Measurements from ENCODE around the gene PLET1.

GRCh38 chr11:112227471-112227870 lies 33.2 kb downstream of the PLET1 start:
- TF ChIP-seq POLR2AphosphoS5 (IDR thresholded peaks at IDR 0.05; ENCODE audit: low read depth, low read length) (no peak), REST (IDR thresholded peaks at IDR 0.05; ENCODE audit: insufficient read depth in 1 of 2, low read depth in 2 of 2, low read length in 2 of 2) (no peak)

All from PFSK-1 (cell line).